ENCODE results near the gene TENT4A.
"Not testable (repeated sequence)": the region's sequence is repeated elsewhere in the genome, so short reads cannot be mapped to it uniquely, and the experiment has no call there.

GRCh38 chr5:6774207-6774606 is 61.0 kb downstream of the TENT4A start:
- TF ChIP-seq CTCF (IDR thresholded peaks at IDR 0.05 in 8 of 11, conservative IDR thresholded peaks at IDR 0.05 in 3 of 11); POLR2A (IDR thresholded peaks at IDR 0.05): not testable (repeated sequence)
